Measurements from ENCODE around the gene ESYT2.
"Not testable (repeated sequence)": the region's sequence is repeated elsewhere in the genome, so short reads cannot be mapped to it uniquely, and the experiment has no call there.

The ESYT2 gene

GRCh38 chr7:158856883-158857668 is 27.8 kb upstream of the ESYT2 start:
- no peak for DNase-seq (ENCODE audit: low read depth)

- no peak for DNase-seq (ENCODE audit: low read depth)
Measured at GRCh38 chr7:158854681-158855081, 25.4 kb upstream of the ESYT2 start.

- no peak for DNase-seq (ENCODE audit: low read depth)
Measured at GRCh38 chr7:158850545-158851102, 21.3 kb upstream of the ESYT2 start.

GRCh38 chr7:158849768-158850544 is 20.6 kb upstream of the ESYT2 start:
- DNase-seq (ENCODE audit: low read depth): no peak

- no peak for DNase-seq (ENCODE audit: low read depth)
Measured at GRCh38 chr7:158849442-158849767, 20.1 kb upstream of the ESYT2 start.

- DNase-seq (ENCODE audit: low read depth): no peak
Measured at GRCh38 chr7:158847451-158847866, 18.1 kb upstream of the ESYT2 start.

GRCh38 chr7:158846304-158846703 is 17.0 kb upstream of the ESYT2 start:
- no peak for DNase-seq (ENCODE audit: low read depth)

GRCh38 chr7:158843771-158844170 is 14.5 kb upstream of the ESYT2 start:
- no peak for DNase-seq (ENCODE audit: low read depth)

- no peak for DNase-seq (ENCODE audit: low read depth)
Measured at GRCh38 chr7:158842486-158842885, 13.2 kb upstream of the ESYT2 start.

GRCh38 chr7:158840604-158841003 is 11.3 kb upstream of the ESYT2 start:
- DNase-seq (ENCODE audit: low read depth): no peak

- DNase-seq (ENCODE audit: low read depth): not testable (repeated sequence)
Measured at GRCh38 chr7:158839177-158839576, 9.9 kb upstream of the ESYT2 start.

- no peak for DNase-seq (ENCODE audit: low read depth)
Measured at GRCh38 chr7:158837790-158838637, 8.7 kb upstream of the ESYT2 start.

- DNase-seq (ENCODE audit: low read depth): no peak
Measured at GRCh38 chr7:158836692-158837091, 7.4 kb upstream of the ESYT2 start.

- DNase-seq (ENCODE audit: low read depth): no peak
Measured at GRCh38 chr7:158834878-158835784, 5.8 kb upstream of the ESYT2 start.

- no peak for DNase-seq (ENCODE audit: low read depth)
Measured at GRCh38 chr7:158832994-158833393, 3.7 kb upstream of the ESYT2 start.

GRCh38 chr7:158831738-158832091 is 2.4 kb upstream of the ESYT2 start:
- DNase-seq (ENCODE audit: low read depth): no peak

- DNase-seq (ENCODE audit: low read depth): no peak
Measured at GRCh38 chr7:158830211-158830723, 958 bp upstream of the ESYT2 start.

GRCh38 chr7:158829021-158829341 is 328 bp downstream of the ESYT2 start:
- peak; percentile 33 for DNase-seq (ENCODE audit: low read depth)

- no peak for DNase-seq (ENCODE audit: low read depth)
Measured at GRCh38 chr7:158828133-158829020, 932 bp downstream of the ESYT2 start.

Measured in stimulated activated CD8-positive, alpha-beta memory T cell treated with anti-CD3 and anti-CD28 coated beads, Interleukin-12 subunit alpha, Interleukin-12 subunit beta, amount 100 ng/mL, for 1 hour (primary cell).